KMS-11 (cell line): ENCODE data around the gene GPR149.

Source experiments
- H2AFZ ChIP-seq: fragments of 200-600 bp; sonication (generic); 2 replicates; pipeline ENCODE4 v1.6.1; 2016; ENCODE audit warnings: antibody characterized with exemption, mixed run types, low read depth
- H3K27ac ChIP-seq: fragments of 200-600 bp; sonication (generic); 2 replicates; pipeline ENCODE4 v1.6.1; 2016; ENCODE audit warnings: mild to moderate bottlenecking, mixed run types
- H3K27me3 ChIP-seq: fragments of 200-600 bp; sonication (generic); 2 replicates; pipeline ENCODE4 v1.6.1; 2017; ENCODE audit warnings: mild to moderate bottlenecking, low read depth, mixed run types, moderate library complexity; ENCODE audit not compliant: insufficient read depth
- H3K36me3 ChIP-seq: fragments of 200-600 bp; sonication (generic); 2 replicates; pipeline ENCODE4 v1.6.1; 2017; ENCODE audit warnings: mild to moderate bottlenecking, mixed run types; ENCODE audit not compliant: insufficient read depth
- H3K4me1 ChIP-seq: fragments of 200-600 bp; sonication (generic); 2 replicates; pipeline ENCODE4 v1.6.1; 2016; ENCODE audit warnings: mild to moderate bottlenecking, low read depth, mixed run types; ENCODE audit not compliant: poor library complexity, severe bottlenecking
- H3K4me2 ChIP-seq: fragments of 200-600 bp; sonication (generic); 2 replicates; pipeline ENCODE4 v1.7.0; 2016; ENCODE audit warnings: mild to moderate bottlenecking, mixed run types
- H3K4me3 ChIP-seq: fragments of 200-600 bp; sonication (generic); IDR thresholded peaks from 2 replicates; pipeline ENCODE4 v1.6.1; 2017; ENCODE audit warnings: low read depth, low read length, mixed read lengths; ENCODE audit not compliant: insufficient read depth
- H3K79me2 ChIP-seq: fragments of 200-600 bp; sonication (generic); 2 replicates; pipeline ENCODE4 v1.6.1; 2016; ENCODE audit warnings: low read depth, mixed run types; ENCODE audit not compliant: insufficient read depth
- H3K9ac ChIP-seq: fragments of 200-600 bp; sonication (generic); 2 replicates; pipeline ENCODE4 v1.6.1; 2016; ENCODE audit warnings: mild to moderate bottlenecking, mixed run types
- H4K20me1 ChIP-seq: fragments of 200-600 bp; sonication (generic); 2 replicates; pipeline ENCODE4 v1.6.1; 2016; ENCODE audit warnings: mild to moderate bottlenecking, mixed run types; ENCODE audit not compliant: insufficient read depth
- CTCF ChIP-seq: fragments of 200-600 bp; sonication (generic); conservative IDR thresholded peaks from 2 replicates; pipeline ENCODE4 v1.6.1; 2017; ENCODE audit warnings: low read depth, mild to moderate bottlenecking, antibody characterized with exemption, low read length, moderate library complexity, mixed read lengths

GPR149 gene

GRCh38 chr3:154430014-154430413 lies at the start of gene GPR149:
Gene GPR149, minus strand, starts transcription at chr3:154430190. Its CDS starts 575 bp downstream, at chr3:154429615.
- H3K27ac ChIP-seq = no peak within 1 kb of the TSS
- no peak within 1 kb of the TSS for H3K4me3 ChIP-seq
- no peak within 1 kb of the TSS for H3K4me2 ChIP-seq
- H3K9ac ChIP-seq = no peak within 1 kb of the TSS
- H3K4me1 ChIP-seq = no peaks in the 10 kb centered on the region
- H4K20me1 ChIP-seq = no peaks in the 10 kb centered on the region
- no peaks in the 10 kb centered on the region for H3K79me2 ChIP-seq
- no peak for TF ChIP-seq CTCF
- H3K36me3 ChIP-seq = no peaks in the 10 kb centered on the region
- H3K27me3 ChIP-seq = no peaks in the 10 kb centered on the region
- H2AFZ ChIP-seq = no peak within 1 kb of the TSS

GRCh38 chr3:154473769-154474168 lies 43.8 kb upstream of the GPR149 start:
- H3K27me3 ChIP-seq = no peaks in the 10 kb centered on the region
- H3K4me1 ChIP-seq = no peaks in the 10 kb centered on the region
- H4K20me1 ChIP-seq = no peaks in the 10 kb centered on the region
- no peak overlapping the region for H3K27ac ChIP-seq
- H3K4me3 ChIP-seq = no peak overlapping the region
- no peak overlapping the region for H3K9ac ChIP-seq
- no peaks in the 10 kb centered on the region for H3K36me3 ChIP-seq
- no peak overlapping the region for H2AFZ ChIP-seq
- H3K4me2 ChIP-seq = no peak overlapping the region
- no peaks in the 10 kb centered on the region for H3K79me2 ChIP-seq
- TF ChIP-seq CTCF = no peak

- no peak for TF ChIP-seq CTCF
- no peak overlapping the region for H3K27ac ChIP-seq
- H3K4me3 ChIP-seq = no peak overlapping the region
- H3K79me2 ChIP-seq = no peaks in the 10 kb centered on the region
- H3K4me1 ChIP-seq = no peaks in the 10 kb centered on the region
- no peaks in the 10 kb centered on the region for H4K20me1 ChIP-seq
- H3K36me3 ChIP-seq = no peaks in the 10 kb centered on the region
- no peaks in the 10 kb centered on the region for H3K27me3 ChIP-seq
- H2AFZ ChIP-seq = no peak overlapping the region
- H3K4me2 ChIP-seq = no peak overlapping the region
- H3K9ac ChIP-seq = no peak overlapping the region
Observed at GRCh38 chr3:154469585-154469984, 39.6 kb upstream of the GPR149 start.

GRCh38 chr3:154464440-154465190 lies 34.6 kb upstream of the GPR149 start:
- H4K20me1 ChIP-seq = no peaks in the 10 kb centered on the region

More at GRCh38 chr3:154464440-154465190, 34.6 kb upstream of the GPR149 start:
- Histone ChIP-seq H3K9ac (no peak overlapping the region), H3K4me3 (no peak overlapping the region), H3K79me2 (no peaks in the 10 kb centered on the region), H3K4me2 (no peak overlapping the region), H3K27me3 (no peaks in the 10 kb centered on the region), H2AFZ (no peak overlapping the region), H3K36me3 (no peaks in the 10 kb centered on the region), H3K4me1 (no peaks in the 10 kb centered on the region), H3K27ac (no peak overlapping the region)
- no peak for TF ChIP-seq CTCF
